22Rv1 (cell line): ENCODE results near the gene PDXK.

Experiments
- CTCF ChIP-seq: fragments of 450-650 bp; IDR thresholded peaks from 2 replicates; pipeline ENCODE4 v1.5.1; 2017; ENCODE audit warnings: mild to moderate bottlenecking
- ZFX ChIP-seq: fragments of 450-650 bp; IDR thresholded peaks from 2 replicates; pipeline ENCODE4 v1.6.1; 2017; ENCODE audit warnings: antibody characterized with exemption, borderline replicate concordance

DNA sequence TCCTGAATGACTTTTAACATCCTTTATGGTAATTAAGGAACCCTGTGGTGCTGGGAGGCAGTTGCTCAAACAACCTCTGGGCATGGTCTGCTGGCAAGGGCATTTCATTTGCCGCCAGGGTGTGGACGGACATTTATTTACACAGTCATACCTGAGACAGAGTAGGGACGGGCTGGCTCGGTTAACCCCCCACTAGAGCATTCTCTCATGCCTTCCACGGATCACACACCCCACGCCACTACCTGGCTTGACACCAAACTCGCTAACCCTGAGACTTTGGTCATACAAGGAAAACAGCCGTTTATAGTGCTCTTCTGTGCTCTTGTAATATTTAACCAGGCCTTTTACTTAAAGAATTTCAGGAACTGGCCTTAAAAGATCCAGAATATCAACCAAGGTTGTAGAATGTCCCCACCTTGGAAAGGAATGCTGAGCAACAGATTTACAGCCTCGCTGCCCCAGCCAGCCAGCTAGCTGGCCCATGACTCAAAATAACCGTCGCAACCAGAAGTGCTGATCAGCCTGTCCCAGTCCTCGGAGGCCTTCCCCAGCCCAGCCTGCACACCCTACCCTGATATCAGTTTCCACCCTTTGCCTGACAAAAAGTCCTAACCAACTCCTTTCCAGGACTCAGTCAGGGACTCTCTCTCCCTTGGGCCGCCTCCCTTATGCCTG lies 6.5 kb upstream of the PDXK start:
- TF ChIP-seq CTCF (no peak), ZFX (no peak)
